Measurements from ENCODE around the gene LGSN.
"Not testable (repeated sequence)": the region's sequence is repeated elsewhere in the genome, so short reads cannot be mapped to it uniquely, and the experiment has no call there.

LGSN gene, protein sequence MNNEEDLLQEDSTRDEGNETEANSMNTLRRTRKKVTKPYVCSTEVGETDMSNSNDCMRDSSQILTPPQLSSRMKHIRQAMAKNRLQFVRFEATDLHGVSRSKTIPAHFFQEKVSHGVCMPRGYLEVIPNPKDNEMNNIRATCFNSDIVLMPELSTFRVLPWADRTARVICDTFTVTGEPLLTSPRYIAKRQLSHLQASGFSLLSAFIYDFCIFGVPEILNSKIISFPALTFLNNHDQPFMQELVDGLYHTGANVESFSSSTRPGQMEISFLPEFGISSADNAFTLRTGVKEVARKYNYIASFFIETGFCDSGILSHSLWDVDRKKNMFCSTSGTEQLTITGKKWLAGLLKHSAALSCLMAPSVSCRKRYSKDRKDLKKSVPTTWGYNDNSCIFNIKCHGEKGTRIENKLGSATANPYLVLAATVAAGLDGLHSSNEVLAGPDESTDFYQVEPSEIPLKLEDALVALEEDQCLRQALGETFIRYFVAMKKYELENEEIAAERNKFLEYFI

DNA sequence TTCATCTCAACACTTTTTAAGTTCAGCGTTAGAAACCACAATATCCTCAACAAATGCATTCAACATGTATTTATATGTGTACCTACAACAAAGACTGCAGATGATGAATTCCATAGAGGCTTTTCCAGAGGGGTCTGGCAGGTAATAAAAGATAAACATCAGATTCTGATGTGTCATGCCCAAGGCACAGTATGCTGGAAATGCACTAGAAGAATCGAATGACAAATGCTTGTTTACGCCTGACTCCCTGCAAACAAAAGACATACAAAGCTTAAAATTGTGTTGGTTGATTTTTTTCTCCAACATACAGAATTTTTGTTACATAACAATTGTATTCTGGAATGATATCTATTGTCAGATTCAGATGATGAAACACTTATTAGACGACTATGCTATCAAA, at the start of gene LGSN:
Gene LGSN (minus strand): TSS at position 45 of the 400 bp plus-strand sequence. CDS start 40 bp downstream, at position 5.
- no peak for DNase-seq (ENCODE audit: low spot score)

DNA sequence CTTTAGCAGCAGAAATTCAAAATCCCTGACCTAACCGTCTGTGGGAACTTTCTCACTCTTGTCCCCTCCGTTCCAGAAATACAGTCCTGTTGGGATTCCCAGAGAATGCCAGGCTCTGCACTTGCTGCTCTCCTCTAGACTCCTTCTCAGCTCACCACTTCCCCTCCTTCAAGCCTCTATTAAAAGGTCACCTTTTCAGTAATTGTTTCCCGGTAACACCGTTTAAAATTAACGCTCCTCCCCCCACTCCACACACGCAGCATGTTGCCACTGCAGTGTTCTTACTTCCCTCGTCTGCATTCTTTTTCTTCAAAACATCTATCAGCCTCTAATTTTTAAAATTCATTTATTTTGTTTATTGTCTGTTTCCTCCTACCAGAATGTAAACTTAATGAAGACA, 48.6 kb upstream of the LGSN start:
- DNase-seq (ENCODE audit: low spot score), result no peak

DNA sequence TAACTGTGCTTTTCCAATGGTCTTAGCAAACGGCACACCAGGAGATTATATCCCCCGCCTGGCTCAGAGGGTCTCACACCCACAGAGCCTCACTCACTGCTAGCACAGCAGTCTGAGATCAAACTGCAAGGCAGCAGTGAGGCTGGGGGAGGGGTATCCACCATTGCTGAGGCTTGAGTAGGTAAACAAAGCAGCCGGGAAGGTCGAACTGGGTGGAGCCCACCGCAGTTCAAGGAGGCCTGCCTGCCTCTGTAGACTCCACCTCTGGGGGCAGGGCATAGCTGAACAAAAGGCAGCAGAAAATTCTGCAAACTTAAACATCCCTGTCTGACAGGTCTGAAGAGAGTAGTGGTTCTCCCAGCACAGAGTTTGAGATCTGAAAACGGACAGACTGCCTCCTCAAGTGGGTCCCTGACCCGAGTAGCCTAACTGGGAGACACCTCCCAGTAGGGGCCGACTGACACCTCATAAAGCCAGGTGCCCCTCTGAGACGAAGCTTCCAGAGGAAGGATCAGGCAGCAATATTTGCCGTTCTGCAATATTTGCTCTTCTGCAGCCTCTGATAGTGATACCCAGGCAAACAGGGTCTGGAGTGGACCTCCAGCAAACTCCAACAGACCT, 42.8 kb upstream of the LGSN start:
- not testable (repeated sequence) for DNase-seq (ENCODE audit: low spot score)

DNA sequence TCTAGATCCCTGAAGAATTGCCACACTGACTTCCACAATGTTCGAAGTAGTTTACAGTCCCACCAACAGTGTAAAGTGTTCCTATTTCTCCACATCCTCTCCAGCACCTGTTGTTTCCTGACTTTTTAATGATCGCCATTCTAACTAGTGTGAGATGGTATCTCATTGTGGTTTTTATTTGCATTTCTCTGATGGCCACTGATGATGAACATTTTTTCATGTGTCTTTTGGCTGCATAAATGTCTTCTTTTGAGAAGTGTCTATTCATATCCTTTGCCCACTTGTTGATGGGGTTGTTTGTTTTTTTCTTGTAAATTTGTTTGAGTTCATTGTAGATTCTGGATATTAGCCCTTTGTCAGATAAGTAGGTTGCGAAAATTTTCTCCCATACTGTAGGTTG, 37.6 kb upstream of the LGSN start:
- not testable (repeated sequence) for DNase-seq (ENCODE audit: low spot score)

DNA sequence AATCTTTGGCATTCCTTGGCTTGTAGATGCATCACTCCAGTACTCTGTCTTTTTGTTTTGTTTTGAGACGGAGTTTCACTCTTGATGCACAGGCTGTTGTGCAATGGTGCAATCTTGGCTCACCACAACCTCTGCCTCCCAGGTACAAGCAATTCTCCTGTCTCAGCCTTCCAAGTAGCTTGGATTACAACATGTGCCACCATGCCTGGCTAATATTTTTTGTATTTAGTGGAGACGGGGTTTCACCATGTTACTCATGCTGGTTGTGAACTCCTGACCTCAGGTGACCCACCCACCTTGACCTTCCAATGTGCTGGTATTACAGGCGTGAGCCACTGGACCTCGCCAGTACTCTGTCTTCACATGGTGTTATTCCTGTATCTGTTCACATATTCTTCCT, 35.8 kb upstream of the LGSN start:
- no peak for DNase-seq (ENCODE audit: low spot score)

DNA sequence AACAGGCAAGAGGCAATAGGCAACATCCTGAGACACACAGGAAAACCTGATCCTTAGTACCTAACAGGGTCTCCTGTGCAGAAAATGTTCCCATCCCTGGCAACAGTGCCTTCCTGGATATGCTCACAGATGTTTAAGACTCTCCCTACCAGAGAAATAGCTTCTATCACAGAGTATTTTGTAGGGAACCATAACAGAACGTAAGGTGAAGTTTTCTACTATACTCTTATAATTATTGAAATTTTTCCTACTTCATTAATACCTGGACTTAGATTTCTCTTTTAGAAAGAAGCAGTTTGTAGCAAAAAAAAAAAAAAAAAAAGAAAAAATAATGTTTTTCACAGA, 33.5 kb upstream of the LGSN start:
- no peak for DNase-seq (ENCODE audit: low spot score)

DNA sequence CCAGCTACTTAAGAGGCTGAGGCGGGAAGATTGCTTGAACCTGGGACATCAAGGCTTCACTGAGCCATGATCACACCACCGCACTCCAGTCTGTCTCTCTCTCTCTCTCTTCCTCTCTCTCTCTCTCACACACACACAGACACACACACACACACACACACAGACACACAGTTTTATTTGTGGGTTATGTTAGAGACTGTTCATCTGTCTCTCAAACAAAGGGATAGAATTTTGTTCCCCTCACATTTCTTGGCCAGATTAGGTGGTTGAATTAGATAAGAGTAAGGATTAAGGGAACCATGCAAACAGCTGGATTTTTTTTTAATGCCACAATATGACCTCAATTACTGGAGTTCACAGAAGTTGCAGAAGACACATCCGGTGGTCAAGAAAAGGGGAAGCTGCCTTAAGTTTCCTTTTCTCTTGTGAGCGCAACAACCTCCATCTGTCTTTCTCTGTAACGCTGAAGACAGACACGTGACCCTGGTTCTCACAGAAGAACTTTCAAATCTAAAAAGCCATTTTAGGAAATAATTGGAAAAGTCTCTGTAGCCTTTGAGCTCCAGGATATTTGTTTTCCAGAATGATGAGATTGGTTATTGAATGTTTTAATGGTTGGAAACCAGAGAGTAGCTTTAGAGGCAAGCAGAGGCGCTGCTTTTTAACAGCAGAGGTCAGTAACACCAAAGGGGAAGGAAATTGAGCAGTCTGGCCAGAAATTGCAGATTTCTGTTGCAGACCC, 32.9 kb upstream of the LGSN start:
- DNase-seq (ENCODE audit: low spot score), result no peak

DNA sequence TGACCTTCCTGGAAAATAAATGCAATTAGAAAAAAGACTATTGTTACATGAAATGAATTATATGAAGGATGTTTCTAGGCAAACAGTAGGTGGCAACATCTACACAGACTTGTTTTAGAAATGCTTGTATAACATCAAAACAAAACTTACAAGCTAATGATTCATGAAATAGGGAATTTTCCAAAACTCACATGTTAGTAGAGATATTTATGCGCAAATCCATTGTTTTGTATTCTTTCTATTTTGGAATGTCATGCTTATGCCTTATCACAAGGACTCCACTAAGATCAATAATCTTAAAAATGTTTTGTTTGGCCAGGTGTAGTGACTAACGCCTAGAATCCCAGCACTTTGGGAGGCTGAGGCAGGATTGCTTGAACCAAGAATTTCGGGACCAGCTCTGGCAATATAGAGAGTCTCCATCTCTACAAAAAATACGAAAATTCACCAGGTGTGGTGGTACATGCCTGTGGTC, 32.3 kb upstream of the LGSN start:
- no peak for DNase-seq (ENCODE audit: low spot score)

DNA sequence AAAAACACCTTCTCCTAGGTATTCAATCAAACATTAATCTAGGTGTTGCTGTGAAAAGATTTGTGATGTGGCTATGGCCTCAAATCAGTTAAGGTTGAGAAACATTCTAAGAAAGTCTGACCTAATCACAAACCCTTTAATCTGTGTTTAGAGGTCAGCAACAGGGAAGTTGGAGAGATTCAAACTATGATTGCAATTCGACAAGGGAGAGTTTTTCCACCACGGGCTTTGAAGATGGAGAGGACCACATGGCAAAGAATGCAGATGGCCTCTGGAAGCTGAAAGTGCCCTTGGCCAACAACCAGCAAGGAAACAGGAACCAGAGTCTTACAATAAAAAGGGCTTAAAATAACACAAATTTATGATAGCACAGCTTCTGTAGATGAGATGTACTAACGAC, 29.6 kb upstream of the LGSN start:
- no peak for DNase-seq (ENCODE audit: low spot score)

DNA sequence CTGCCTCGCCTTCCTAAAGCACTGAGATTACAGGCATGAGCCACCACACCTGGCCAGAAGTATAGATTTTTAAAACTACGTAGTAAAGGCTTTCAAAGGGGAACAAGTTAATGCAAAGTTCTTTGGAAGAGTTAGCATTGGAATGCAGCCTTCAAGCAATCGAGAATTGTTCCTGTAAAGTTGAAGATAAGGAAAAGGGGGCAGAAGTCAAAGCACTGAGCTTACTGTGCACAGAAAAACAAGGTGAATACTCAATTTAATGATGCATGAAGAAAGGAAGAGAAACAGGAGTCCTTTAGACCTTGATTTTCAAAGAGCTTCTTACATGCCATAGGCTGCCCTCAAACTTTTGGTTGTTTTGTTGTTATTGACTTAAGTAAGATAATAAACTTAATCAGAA, 29.1 kb upstream of the LGSN start:
- DNase-seq (ENCODE audit: low spot score), result no peak

DNA sequence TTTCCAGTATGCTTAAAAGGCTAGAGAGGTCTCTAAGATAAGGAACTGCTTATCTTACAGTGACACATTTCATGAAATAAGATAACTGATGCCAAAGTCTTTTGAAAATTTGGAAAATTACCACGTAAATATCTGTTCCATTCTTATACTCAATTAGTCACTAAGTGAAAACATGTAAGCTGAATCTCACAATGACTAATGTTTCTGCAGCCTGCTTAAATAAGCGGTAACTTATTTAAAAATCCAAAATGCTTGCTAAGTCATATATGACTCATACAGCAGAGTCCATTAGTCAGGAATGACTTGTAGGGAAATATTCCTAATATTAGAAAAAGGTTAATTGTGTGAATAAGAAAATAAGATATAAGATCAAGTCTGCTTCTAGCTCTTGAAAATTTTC, 27.8 kb upstream of the LGSN start:
- no peak for DNase-seq (ENCODE audit: low spot score)

DNA sequence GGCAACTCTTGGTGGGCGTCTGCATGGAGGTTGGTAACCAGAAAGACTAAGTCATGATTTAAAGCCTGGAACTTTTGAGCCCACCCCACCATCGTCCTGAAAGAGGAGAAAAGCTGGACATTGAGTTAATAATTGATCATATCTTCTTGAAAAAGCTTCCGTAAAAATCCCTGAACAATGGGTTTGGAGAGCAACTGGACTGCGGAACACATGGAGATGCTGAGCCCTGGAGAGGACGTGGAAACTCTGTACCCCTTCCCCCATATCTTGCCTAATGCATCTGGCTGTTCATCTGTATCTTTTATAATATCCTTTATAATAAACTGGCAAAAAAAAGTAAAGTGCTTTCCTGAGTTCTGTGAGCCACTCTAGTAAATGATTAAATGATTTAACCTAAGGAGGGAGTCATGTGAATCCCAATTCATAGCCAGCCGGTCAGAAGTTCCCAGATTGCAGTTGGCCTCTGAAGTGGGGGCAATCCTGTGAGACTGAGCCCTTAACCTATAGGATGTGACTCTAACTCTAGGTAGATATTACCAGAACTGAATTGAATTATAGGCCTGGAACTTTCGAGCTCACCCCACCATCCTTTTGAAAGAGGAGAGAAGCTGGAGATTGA, 26.5 kb upstream of the LGSN start:
- no peak for DNase-seq (ENCODE audit: low spot score)

DNA sequence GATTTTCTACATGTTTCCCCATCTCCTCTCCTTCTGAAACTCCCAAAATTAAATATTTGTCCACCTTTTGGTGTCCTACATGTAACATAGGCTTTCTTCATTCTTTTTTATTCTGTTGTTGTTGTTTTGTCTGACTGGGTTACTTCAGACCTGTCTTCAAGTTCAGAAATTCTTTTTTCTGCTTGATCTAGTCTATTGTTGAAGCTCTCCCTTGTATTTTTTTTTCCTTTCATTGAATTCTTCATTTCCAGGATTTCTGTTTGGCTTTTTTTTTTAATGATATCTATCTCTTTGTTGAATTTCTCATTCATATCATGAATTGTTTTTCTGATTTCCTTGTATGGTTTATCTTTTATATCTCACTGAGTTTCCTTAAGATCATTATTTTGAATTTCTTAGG, 20.6 kb upstream of the LGSN start:
- DNase-seq (ENCODE audit: low spot score), result no peak

DNA sequence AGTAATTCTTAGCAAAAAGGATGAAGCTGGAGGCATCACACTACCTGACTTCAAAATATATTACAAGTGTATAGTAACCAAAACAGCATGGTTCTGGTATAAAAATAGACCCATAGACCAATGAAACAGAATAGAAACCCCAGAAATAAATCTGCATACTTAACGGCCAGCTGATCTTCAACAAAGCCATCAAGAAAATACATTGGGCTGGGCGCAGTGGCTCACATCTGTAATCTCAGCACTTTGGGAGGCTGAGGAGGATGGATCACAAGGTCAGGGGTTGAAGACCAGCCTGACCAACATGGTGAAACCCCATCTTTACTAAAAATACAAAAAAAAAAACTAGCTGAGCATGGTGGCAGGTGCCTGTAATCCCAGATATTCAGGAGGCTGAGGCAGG, 14.9 kb upstream of the LGSN start:
- not testable (repeated sequence) for DNase-seq (ENCODE audit: low spot score)

DNA sequence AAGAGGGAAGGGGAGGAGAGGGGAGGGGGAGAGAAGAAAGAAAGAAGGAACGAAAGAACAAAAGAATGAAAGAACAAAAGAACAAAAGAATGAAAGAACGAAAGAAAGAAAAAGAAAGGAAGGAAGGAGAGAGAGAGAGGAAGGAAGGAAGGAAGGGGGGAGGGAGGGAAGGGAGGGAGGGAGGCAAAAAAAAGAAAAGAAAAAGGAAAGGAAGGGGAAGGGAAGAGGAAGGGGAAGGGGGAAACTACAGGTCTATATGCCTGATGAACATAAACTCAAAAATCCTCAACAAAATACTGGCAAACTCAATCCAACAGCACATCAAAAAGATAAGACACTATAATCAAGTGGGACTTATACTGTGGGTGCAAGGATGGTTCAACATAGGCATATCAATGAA, 13.7 kb upstream of the LGSN start:
- DNase-seq (ENCODE audit: low spot score), result no peak

DNA sequence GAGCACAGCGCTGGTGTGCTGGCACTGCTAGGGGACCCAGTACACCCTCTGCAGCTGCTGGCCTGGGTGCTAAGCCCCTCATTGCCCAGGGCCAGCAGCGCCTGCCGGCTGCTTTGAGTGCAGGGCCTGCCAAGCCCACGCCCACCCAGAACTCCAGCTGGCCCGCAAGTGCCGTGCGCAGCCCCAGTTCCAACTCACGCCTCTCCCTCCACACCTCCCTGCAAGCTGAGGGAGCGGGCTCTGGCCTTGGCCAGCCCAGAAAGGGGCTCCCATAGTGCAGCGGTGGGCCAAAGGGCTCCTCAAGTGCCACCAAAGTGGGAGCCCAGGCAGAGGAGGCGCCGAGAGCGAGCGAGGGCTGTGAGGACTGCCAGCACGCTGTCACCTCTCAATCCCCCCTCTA, 6.8 kb upstream of the LGSN start:
- DNase-seq (ENCODE audit: low spot score), result not testable (repeated sequence)

DNA sequence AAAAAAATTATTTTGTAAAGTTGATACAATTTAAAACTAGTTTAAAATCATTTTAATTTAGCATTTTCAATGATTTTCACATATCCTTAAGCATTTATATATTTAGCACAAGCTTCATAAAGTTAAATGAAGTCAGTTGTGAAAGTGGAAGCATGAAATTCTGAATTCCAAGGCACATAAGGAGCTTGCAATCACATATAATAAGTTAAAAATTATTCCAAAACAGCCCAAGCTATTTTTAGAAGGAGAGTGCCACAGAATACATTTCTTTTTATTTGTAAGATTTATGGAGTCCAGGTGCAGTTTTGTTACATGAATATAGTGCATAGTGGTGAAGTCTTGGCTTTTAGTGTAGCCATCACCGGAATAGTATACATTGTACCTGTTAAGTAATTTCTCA, 3.2 kb upstream of the LGSN start:
- no peak for DNase-seq (ENCODE audit: low spot score)

DNA sequence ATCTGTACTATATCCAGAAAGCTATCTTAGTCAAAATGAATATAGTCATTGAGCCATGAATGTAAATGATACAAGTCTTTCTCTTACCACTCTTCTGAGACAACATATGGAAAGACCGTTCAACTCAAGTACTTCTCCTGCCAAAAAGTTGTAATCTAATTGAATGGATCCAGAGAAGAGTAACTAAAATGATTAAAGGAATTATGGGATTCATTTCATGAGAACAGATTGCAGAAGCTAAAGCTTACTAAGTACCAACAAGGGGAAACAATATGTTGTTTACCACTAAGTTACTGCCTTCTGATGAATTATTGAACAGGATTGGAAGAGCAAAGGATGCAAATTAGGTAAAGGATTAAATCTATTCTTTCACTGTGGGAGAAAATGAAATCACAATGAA, 2.0 kb upstream of the LGSN start:
- no peak for DNase-seq (ENCODE audit: low spot score)

DNA sequence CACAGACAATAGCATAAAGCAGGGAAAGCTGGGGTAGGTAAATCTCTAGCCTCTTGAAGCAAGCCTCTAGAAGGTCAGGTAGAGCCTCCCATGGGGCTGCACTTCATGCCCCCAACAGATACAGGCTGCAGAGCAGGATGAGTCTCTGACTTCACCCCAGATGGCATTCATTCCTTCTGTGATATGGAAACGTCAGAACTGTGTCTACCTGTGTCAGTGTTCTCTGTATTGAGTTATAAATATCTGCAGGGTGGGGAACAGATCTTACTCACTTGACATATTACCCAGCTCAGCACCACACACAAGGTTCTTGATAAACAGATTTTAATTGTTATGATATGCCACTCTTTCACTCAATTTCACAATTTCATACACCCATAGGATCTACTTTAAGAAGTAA, 2.1 kb downstream of the LGSN start:
- no peak for DNase-seq (ENCODE audit: low spot score)

DNA sequence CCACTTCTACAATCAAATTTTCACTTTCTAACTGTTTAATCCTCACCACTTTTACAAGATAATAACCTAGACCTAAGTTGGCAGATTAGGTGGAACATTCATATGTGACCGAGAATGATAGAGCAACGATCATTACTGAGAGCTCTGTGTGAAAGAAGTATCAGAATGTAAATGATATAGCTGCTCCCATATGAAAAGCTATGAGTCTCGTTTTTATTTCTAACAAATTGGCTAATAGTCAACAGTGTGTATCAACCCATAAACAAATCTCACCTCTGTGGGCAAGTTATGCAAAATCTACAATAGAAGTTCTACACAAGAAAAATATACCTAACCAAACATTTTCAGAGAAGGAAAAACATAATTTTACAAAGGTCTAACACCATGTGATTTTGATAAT, 3.7 kb downstream of the LGSN start:
- DNase-seq (ENCODE audit: low spot score), result no peak

DNA sequence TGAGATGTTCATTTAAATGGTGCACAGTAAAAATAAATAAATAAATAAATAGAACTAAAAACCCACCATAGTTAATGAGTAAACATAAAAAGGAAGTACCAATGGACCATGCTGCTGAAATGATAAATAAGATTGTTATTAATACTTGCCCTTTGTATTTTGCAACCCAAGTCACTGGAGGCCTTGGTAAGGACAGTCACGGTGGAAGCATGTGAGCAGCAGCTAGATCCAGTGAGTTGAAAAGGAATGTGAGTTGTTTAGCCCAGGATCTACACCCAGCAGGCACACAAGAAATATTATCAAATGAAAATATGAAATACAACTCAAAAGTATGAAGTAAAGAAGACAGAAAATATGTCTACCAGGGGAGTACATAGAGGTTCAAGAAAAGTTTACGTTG, 6.7 kb downstream of the LGSN start:
- DNase-seq (ENCODE audit: low spot score), result no peak

DNA sequence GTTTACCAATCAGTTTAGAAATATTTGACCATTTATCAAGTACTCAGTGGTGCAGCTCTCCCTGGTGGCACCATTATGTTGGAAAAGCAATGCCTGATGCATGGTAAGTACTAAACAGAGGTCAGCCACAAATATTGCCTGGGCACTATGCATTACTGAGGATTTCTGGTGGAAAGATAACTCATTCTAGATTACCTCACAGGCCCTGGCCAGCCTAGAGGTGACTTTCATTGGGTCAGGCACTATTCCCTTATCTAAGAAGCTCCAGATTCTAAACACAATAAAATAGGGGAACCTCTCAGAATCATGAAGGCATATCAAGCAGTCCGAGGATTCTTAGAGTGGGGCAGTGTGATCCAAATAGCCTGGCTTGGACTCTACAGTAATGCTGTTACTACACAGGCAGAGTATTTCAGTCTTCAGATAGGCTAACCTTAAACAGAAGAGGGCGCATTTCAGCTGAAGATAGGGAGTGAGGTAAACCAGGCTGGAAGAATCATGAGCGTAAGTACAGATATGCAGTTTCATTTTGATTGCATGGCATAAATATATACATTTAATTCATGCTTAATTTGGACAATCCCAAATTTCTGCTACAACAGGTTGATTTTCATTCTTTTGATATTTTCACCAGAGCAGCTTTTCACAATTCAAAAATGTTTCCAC, 12.1 kb downstream of the LGSN start:
- no peak for DNase-seq (ENCODE audit: low spot score)

All from CD4-positive, alpha-beta T cell treated with Interleukin-15 for 4 hours (primary cell).